Naive thymus-derived CD4-positive, alpha-beta T cell (primary cell): ENCODE data around the gene HCST. TPM values are rescaled to one million over a fixed set of nuclear protein-coding genes. Genes with fewer than 3 reads are reported as not detected.

ENCODE experiments used
- ATAC-seq: fragments of 150-1000 bp; cut with Tn5 transposase; 2 replicates; pipeline ENCODE4 v1.10.0; 2021; ENCODE audit warnings: mild to moderate bottlenecking, moderate library complexity
- CTCF ChIA-PET: fragments of 350-600 bp; sonication (Branson Sonifier 250); formaldehyde crosslinking; loops from one replicate; lab custom pipeline; 2021; ENCODE audit warnings: antibody characterized with exemption; lab: Charles Lee
- POLR2A ChIA-PET: fragments of 350-600 bp; sonication (Branson Sonifier 250); formaldehyde crosslinking; loops from one replicate; lab custom pipeline; 2021; ENCODE audit warnings: antibody characterized with exemption, inconsistent platforms; lab: Charles Lee
- DNase-seq, 9 donors: peaks; one replicate each; pipeline versions ENCODE4 v3.0.0 to v3.0.0-alpha.2; 2020 to 2022; ENCODE audit warnings: mixed read lengths in 1 of 9
- H3K27ac ChIP-seq: one replicate; pipeline ENCODE4 v1.7.0; 2013; ENCODE audit warnings: mild to moderate bottlenecking, low read depth, low read length, moderate library complexity
- H3K27me3 ChIP-seq, 2 donors: one replicate each; pipeline ENCODE4 v1.7.0; 2013; ENCODE audit warnings: low read length in 2 of 2, mild to moderate bottlenecking in 2 of 2, moderate library complexity in 2 of 2; ENCODE audit not compliant: control insufficient read depth in 2 of 2, insufficient read depth in 2 of 2
- H3K36me3 ChIP-seq, 3 experiments: 1 replicate in 2 of 3; 2 replicates in 1 of 3; pipeline ENCODE4 v1.7.0; 2013; ENCODE audit warnings: low read length in 3 of 3, mild to moderate bottlenecking in 3 of 3, moderate library complexity in 1 of 3; ENCODE audit not compliant: insufficient read depth in 3 of 3, control insufficient read depth in 2 of 3
- H3K4me1 ChIP-seq, 2 donors: one replicate each; pipeline ENCODE4 v1.7.0; 2013; ENCODE audit warnings: low read length in 2 of 2, mild to moderate bottlenecking in 2 of 2, moderate library complexity in 1 of 2; ENCODE audit not compliant: control insufficient read depth in 2 of 2, insufficient read depth in 2 of 2
- H3K4me3 ChIP-seq: 2 replicates; pipeline ENCODE4 v1.7.0; 2013; ENCODE audit warnings: mild to moderate bottlenecking, low read length
- H3K9me3 ChIP-seq, 3 experiments: 1 replicate in 2 of 3; 2 replicates in 1 of 3; pipeline ENCODE4 v1.7.0; 2013; ENCODE audit warnings: low read length in 3 of 3; ENCODE audit not compliant: control insufficient read depth in 2 of 3
- H3K27ac Mint-ChIP-seq, 9 donors: one replicate each; pipeline ENCODE4 v1.8.0; 2020 to 2022; ENCODE audit warnings: mixed read lengths in 9 of 9, mild to moderate bottlenecking in 8 of 9, moderate library complexity in 5 of 9, inconsistent platforms in 2 of 9
- H3K27me3 Mint-ChIP-seq, 5 donors: one replicate each; pipeline ENCODE4 v1.8.0; 2021 to 2022; ENCODE audit warnings: mixed read lengths in 5 of 5, mild to moderate bottlenecking in 1 of 5
- H3K36me3 Mint-ChIP-seq, 5 donors: one replicate each; pipeline ENCODE4 v1.8.0; 2020 to 2022; ENCODE audit warnings: mixed read lengths in 5 of 5, mild to moderate bottlenecking in 3 of 5, inconsistent platforms in 1 of 5
- H3K4me1 Mint-ChIP-seq, 7 donors: one replicate each; pipeline ENCODE4 v1.8.0; 2020 to 2022; ENCODE audit warnings: mixed read lengths in 7 of 7, mild to moderate bottlenecking in 3 of 7, inconsistent platforms in 1 of 7
- H3K4me3 Mint-ChIP-seq, 10 donors: one replicate each; pipeline ENCODE4 v1.8.0; 2020 to 2022; ENCODE audit warnings: mild to moderate bottlenecking in 10 of 10, mixed read lengths in 10 of 10, moderate library complexity in 6 of 10, inconsistent platforms in 2 of 10
- H3K9me3 Mint-ChIP-seq, 11 donors: one replicate each; pipeline ENCODE4 v1.8.0; 2020 to 2022; ENCODE audit warnings: mixed read lengths in 11 of 11, mild to moderate bottlenecking in 4 of 11, inconsistent platforms in 1 of 11, moderate library complexity in 1 of 11
- intact Hi-C, 2 donors: fragments of 100-400 bp; cut with micrococcal nuclease; formaldehyde crosslinking; loops; one replicate each; pipeline ENCODE4 v1.15.1; 2023
- polyA plus RNA-seq, 2 donors: library from polyadenylated mRNA; unstranded; fragments of 300-500 nt; fragmentation: Illumina TruSeq; gene quantifications; one replicate each; pipeline ENCODE4 v1.2.3, GENCODE V29; 2021
- total RNA-seq, 6 experiments: library from RNA in 5 of 6; stranded (reverse) in 5 of 6; gene quantifications; 1 replicate in 5 of 6; 2 replicates in 1 of 6; pipeline ENCODE4 v1.2.3 and lab custom pipeline; 2021 to 2026

Gene HCST
- total and polyA plus RNA-seq, 7 experiments from 2014 or later = 57.4 to 895 (median 117) TPM

DNA sequence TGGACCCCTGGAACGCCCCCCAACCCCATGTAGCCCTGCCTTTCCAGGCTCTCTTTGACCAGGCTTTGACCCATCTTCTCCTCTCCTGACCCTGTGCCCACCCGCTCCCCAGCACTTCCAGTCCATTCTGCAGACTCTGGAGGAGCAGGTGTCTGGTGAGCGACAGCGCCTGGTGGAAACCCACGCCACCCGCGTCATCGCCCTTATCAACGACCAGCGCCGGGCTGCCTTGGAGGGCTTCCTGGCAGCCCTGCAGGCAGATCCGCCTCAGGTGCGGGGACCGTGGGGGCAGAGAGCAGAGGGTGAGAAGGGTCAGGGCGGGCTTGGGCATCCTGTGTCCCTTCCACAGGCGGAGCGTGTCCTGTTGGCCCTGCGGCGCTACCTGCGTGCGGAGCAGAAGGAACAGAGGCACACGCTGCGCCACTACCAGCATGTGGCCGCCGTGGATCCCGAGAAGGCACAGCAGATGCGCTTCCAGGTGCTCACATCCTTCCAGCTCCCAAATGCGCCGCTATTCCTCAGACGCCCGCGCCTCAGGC, 27.9 kb upstream of the HCST start:
- CTCF ChIA-PET = interaction anchor here (0.6 kb wide), 1 partner anchor 249 kb away, joined by 3 read pairs; no protein-coding TSS in a partner anchor
- H3K27ac ChIP-seq = no peak overlapping the region
- H3K36me3 ChIP-seq = no peaks in the 10 kb centered on the region
- peaks cover 4 to 8% of the 10 kb centered on the region in 2 donors for H3K27me3 ChIP-seq
- intact Hi-C loops = no loop called here
- Mint-ChIP-seq H3K9me3 (peaks cover 0 to 4% (median 0%) of the 10 kb centered on the region in 11 donors), H3K27ac (no peak overlapping the region), H3K4me3 (no peak overlapping the region), H3K36me3 (peaks cover 0 to 6% (median 0%) of the 10 kb centered on the region in 5 donors), H3K4me1 (peaks cover 8 to 18% (median 9%) of the 10 kb centered on the region in 7 donors), H3K27me3 (peaks cover 6 to 55% (median 39%) of the 10 kb centered on the region in 5 donors)
- no peak overlapping the region for H3K4me3 ChIP-seq
- ATAC-seq (no peak), DNase-seq (no peak)
- POLR2A ChIA-PET = no interaction called here
- H3K9me3 ChIP-seq = no peaks in the 10 kb centered on the region
- peaks cover 9% of the 10 kb centered on the region in 2 donors for H3K4me1 ChIP-seq

DNA sequence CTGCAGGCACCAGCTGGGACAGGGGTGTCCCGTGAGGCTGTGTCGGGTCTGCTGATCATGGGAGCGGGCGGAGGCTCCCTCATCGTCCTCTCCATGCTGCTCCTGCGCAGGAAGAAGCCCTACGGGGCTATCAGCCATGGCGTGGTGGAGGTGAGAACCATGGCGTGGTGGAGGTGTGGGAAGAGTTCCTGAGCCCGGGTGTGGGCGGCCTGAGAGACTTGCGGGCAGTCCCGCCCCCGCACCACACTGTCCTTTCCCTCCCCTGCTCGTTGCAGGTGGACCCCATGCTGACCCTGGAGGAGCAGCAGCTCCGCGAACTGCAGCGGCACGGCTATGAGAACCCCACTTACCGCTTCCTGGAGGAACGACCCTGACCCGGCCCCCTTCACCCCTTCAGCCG, 23.3 kb upstream of the HCST start:
- Histone ChIP-seq H3K9me3 (no peaks in the 10 kb centered on the region), H3K4me1 (peaks cover 4 to 9% of the 10 kb centered on the region in 2 donors), H3K36me3 (no peaks in the 10 kb centered on the region), H3K4me3 (no peak overlapping the region), H3K27ac (no peak overlapping the region), H3K27me3 (peaks cover 4 to 6% of the 10 kb centered on the region in 2 donors)
- Mint-ChIP-seq H3K27me3 (peaks cover 12 to 27% (median 26%) of the 10 kb centered on the region in 5 donors), H3K4me3 (no peak overlapping the region), H3K36me3 (peaks cover 0 to 6% (median 0%) of the 10 kb centered on the region in 5 donors), H3K4me1 (peaks cover 8 to 19% (median 10%) of the 10 kb centered on the region in 7 donors), H3K9me3 (peaks cover 0 to 3% (median 0%) of the 10 kb centered on the region in 11 donors), H3K27ac (no peak overlapping the region)
- no peak for ATAC-seq
- DNase-seq = no peak
- POLR2A ChIA-PET = no interaction called here
- CTCF ChIA-PET = no interaction called here
- intact Hi-C loops = loop anchor here in 1 of 2 donors (1.0 kb wide), 1 partner anchor 11 kb away; the partner anchor contains the start of gene APLP1

DNA sequence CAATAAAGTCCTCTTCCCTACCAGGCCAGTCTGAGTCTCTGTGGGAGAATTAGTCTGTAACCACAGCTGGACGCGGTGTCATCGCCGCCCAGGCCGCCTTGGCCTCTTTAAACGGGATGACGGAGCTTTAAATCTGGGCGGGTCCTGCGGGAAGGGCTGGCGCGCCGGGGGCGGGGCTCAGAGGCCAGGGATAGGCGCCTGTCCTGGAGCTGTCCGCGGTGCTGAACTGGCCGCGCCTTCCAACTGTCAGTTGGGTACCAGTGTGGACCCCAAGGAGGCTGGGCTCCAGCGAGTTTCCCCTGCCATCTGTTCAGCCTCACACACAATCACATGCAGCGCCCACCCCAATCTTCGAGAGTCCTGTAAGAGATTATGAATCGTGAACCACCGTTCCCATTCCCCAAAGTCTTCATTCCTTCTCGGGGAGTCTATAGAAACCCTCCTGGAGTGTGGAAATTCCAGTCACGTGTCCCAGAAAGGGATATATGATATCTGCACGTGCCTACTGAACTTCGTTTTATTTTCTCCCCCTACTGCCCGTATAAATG, 22.5 kb upstream of the HCST start:
- H3K36me3 ChIP-seq = no peaks in the 10 kb centered on the region
- ChIA-PET POLR2A (interaction anchor here (5.6 kb wide), 1 partner anchor 53 kb away, joined by 49 read pairs; no protein-coding TSS in a partner anchor), CTCF (interaction anchor here (0.7 to 4.7 kb wide), 3 partner anchors 26 to 85 kb away, joined by 3 to 52 read pairs (median 6); no protein-coding TSS in a partner anchor)
- no peaks in the 10 kb centered on the region for H3K9me3 ChIP-seq
- Mint-ChIP-seq H3K27ac (peak overlapping the region in 2 of 9 donors; percentile 8 to 40), H3K9me3 (peaks cover 0 to 2% (median 0%) of the 10 kb centered on the region in 11 donors), H3K36me3 (peaks cover 0 to 6% (median 0%) of the 10 kb centered on the region in 5 donors), H3K4me1 (peaks cover 8 to 16% (median 11%) of the 10 kb centered on the region in 7 donors), H3K27me3 (peaks cover 12 to 26% (median 23%) of the 10 kb centered on the region in 5 donors), H3K4me3 (peak overlapping the region in 1 of 10 donors; percentile 14)
- H3K4me1 ChIP-seq = peaks cover 4 to 9% of the 10 kb centered on the region in 2 donors
- peaks cover 4 to 6% of the 10 kb centered on the region in 2 donors for H3K27me3 ChIP-seq
- intact Hi-C loops = loop anchor here (1.0 to 5.0 kb wide), 3 partner anchors 12 to 188 kb away; partner anchors contain the start of genes APLP1 (in 1 of the 2), THAP8 (in 1 of the 2) and WDR62 (in 1 of the 2)
- no peak overlapping the region for H3K27ac ChIP-seq
- peak; percentile 42 to 93 (median 62) for DNase-seq
- peak; percentile 87 for ATAC-seq
- H3K4me3 ChIP-seq = no peak overlapping the region

DNA sequence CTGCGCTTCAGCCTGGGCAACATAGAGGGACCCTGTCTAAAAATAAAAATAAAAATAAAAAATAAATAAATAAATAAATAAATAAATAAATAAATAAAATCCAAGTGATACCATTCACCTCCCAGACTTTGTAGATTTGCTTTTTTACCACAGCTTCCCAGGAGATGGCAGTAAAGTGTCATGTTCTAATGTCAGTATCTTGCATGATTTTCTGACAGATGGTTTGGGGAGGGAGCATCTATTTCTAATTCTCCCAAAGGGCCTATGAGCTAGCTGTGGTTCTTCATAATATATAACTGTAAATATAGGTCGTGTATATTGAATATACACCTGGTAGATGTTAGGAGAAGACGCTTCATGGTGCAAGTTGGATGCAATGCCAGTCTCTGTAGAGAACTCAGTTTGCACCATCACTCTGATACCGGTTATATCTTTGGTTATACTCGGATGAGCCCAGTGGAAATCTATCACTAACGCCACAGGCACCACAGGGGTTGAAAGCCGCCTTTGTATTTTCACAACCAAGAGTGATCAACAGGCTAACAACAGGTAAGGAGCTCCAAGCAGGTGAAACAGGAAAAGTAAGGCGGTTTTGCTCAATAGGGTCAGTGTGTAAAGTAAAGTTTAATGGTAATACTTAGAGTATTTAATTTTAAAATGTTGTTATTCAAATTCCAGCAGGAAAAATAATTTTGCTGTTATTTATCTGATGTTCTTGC, 20.1 kb upstream of the HCST start:
- H3K36me3 ChIP-seq = peaks cover 0 to 4% (median 0%) of the 10 kb centered on the region in 3 experiments
- Mint-ChIP-seq H3K4me1 (peaks cover 8 to 17% (median 11%) of the 10 kb centered on the region in 7 donors), H3K4me3 (no peak overlapping the region), H3K27me3 (peaks cover 12 to 20% (median 18%) of the 10 kb centered on the region in 5 donors), H3K9me3 (no peaks in the 10 kb centered on the region), H3K27ac (peak overlapping the region in 4 of 9 donors; percentile 42 to 55 (median 50)), H3K36me3 (peaks cover 0 to 7% (median 4%) of the 10 kb centered on the region in 5 donors)
- POLR2A ChIA-PET = interaction anchor here (1.0 to 5.6 kb wide), 8 partner anchors 14 to 50 kb away, joined by 3 to 49 read pairs (median 4); partner anchors contain the start of gene NFKBID
- peak; percentile 66 for ATAC-seq
- no peak overlapping the region for H3K4me3 ChIP-seq
- peaks cover 4 to 6% of the 10 kb centered on the region in 2 donors for H3K27me3 ChIP-seq
- peak in 7 of 9 donors; percentile 53 to 75 (median 71) for DNase-seq
- peaks cover 4 to 9% of the 10 kb centered on the region in 2 donors for H3K4me1 ChIP-seq
- H3K27ac ChIP-seq = no peak overlapping the region
- no peaks in the 10 kb centered on the region for H3K9me3 ChIP-seq
- intact Hi-C loops = loop anchor here (1.0 to 5.0 kb wide), 6 partner anchors 17 to 190 kb away; partner anchors contain the start of genes NFKBID (in 1 of the 2), THAP8 (in 1 of the 2) and WDR62 (in 1 of the 2)
- CTCF ChIA-PET = interaction anchor here (0.5 to 4.7 kb wide), 12 partner anchors 10 to 76 kb away, joined by 3 to 52 read pairs (median 6); no protein-coding TSS in a partner anchor

DNA sequence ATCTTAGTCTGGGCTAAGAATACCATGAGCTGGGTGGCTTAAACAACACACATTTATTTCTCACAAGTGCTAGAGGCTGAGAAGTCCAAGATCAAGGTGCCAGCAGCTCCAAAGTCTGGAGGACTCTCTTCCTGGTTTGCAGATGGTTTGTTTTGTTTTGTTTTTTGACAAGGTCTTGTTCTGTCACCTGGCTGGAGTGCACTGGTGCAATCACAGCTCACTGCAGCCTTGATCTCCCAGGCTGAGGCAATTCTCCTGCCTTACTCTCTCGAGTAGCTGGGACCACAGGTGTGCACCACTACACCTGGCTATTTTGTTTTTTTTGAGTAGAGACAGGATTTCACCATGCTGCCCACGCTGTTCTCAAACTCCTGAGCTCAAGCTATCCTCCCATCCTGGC, 18.4 kb upstream of the HCST start:
- Mint-ChIP-seq H3K4me1 (peaks cover 11 to 20% (median 13%) of the 10 kb centered on the region in 7 donors), H3K9me3 (no peaks in the 10 kb centered on the region), H3K4me3 (no peak overlapping the region), H3K27ac (peak overlapping the region in 4 of 9 donors; percentile 25 to 67 (median 49)), H3K36me3 (peaks cover 9 to 19% (median 13%) of the 10 kb centered on the region in 5 donors), H3K27me3 (peaks cover 6 to 10% (median 9%) of the 10 kb centered on the region in 5 donors)
- intact Hi-C loops = loop anchor here (5.0 kb wide), 2 partner anchors 168 to 192 kb away; partner anchors contain the start of genes THAP8 (in 1 of the 2) and WDR62 (in 1 of the 2)
- H3K4me3 ChIP-seq = no peak overlapping the region
- H3K4me1 ChIP-seq = peaks cover 4 to 9% of the 10 kb centered on the region in 2 donors
- POLR2A ChIA-PET = interaction anchor here (0.7 to 5.6 kb wide), 11 partner anchors 9 to 1713 kb away, joined by 3 to 49 read pairs (median 4); no protein-coding TSS in a partner anchor
- H3K36me3 ChIP-seq = peaks cover 4 to 20% (median 9%) of the 10 kb centered on the region in 3 experiments
- ATAC-seq (no peak), DNase-seq (no peak)
- peak overlapping the region; percentile 14 for H3K27ac ChIP-seq
- CTCF ChIA-PET = interaction anchor here (0.7 to 4.7 kb wide), 5 partner anchors 14 to 187 kb away, joined by 4 to 52 read pairs (median 6); no protein-coding TSS in a partner anchor
- H3K9me3 ChIP-seq = no peaks in the 10 kb centered on the region
- H3K27me3 ChIP-seq = peaks cover 4 to 6% of the 10 kb centered on the region in 2 donors
